DMS79 treated with DMSO at 0.1 percent for 48 hours (cell line): ENCODE results near the gene CPNE2.

Source experiments
- DNase-seq: peaks from one replicate; lab custom pipeline; 2025; lab: John Stamatoyannopoulos, UW

CPNE2 gene

GRCh38 chr16:57123974-57124674, 31.7 kb downstream of the CPNE2 start:
- DNase-seq = no peak

- no peak for DNase-seq
Measured at GRCh38 chr16:57125376-57125775, 33.0 kb downstream of the CPNE2 start.

- DNase-seq = no peak
Measured at GRCh38 chr16:57125969-57126368, 33.6 kb downstream of the CPNE2 start.

- DNase-seq = no peak
Measured at GRCh38 chr16:57126411-57126810, 34.0 kb downstream of the CPNE2 start.

GRCh38 chr16:57127037-57127763, 34.8 kb downstream of the CPNE2 start:
- no peak for DNase-seq

- DNase-seq = no peak
Measured at GRCh38 chr16:57127836-57128235, 35.5 kb downstream of the CPNE2 start.

GRCh38 chr16:57128771-57129389, 36.5 kb downstream of the CPNE2 start:
- DNase-seq = no peak

- DNase-seq = no peak
Measured at GRCh38 chr16:57130950-57131321, 38.6 kb downstream of the CPNE2 start.

- no peak for DNase-seq
Measured at GRCh38 chr16:57131351-57131970, 39.1 kb downstream of the CPNE2 start.

- no peak for DNase-seq
Measured at GRCh38 chr16:57132470-57132869, 40.1 kb downstream of the CPNE2 start.

GRCh38 chr16:57133031-57133430, 40.6 kb downstream of the CPNE2 start:
- DNase-seq = no peak

GRCh38 chr16:57133886-57134285, 41.5 kb downstream of the CPNE2 start:
- no peak for DNase-seq

GRCh38 chr16:57134982-57135381, 42.6 kb downstream of the CPNE2 start:
- DNase-seq = no peak

GRCh38 chr16:57137043-57137442, 44.7 kb downstream of the CPNE2 start:
- DNase-seq = no peak

- DNase-seq = no peak
Measured at GRCh38 chr16:57137566-57138273, 45.3 kb downstream of the CPNE2 start.

- DNase-seq = no peak
Measured at GRCh38 chr16:57138281-57138935, 46.0 kb downstream of the CPNE2 start.

- DNase-seq = no peak
Measured at GRCh38 chr16:57140931-57141668, 48.7 kb downstream of the CPNE2 start.

- no peak for DNase-seq
Measured at GRCh38 chr16:57141822-57142631, 49.6 kb downstream of the CPNE2 start.

GRCh38 chr16:57143149-57143921, 51.0 kb downstream of the CPNE2 start:
- no peak for DNase-seq
